Neural progenitor cell (in vitro differentiated cells): ENCODE data around the gene VAV2. TPM values are rescaled to one million over a fixed set of nuclear protein-coding genes. Genes with fewer than 3 reads are reported as not detected.

Experiments
- DNase-seq: peaks from one replicate; pipeline ENCODE4 v3.0.0-alpha.2; 2016; ENCODE audit warnings: low spot score
- H2AFZ ChIP-seq: fragments of 200-600 bp; sonication (generic); replicated peaks from 2 replicates; pipeline ENCODE4 v1.6.1; 2016; ENCODE audit warnings: antibody characterized with exemption
- H3F3A ChIP-seq: fragments of 200-600 bp; sonication (generic); 2 replicates; pipeline ENCODE4 v1.6.1; 2016; ENCODE audit warnings: antibody characterized with exemption, low read depth
- H3K27ac ChIP-seq: fragments of 200-600 bp; sonication (generic); 2 replicates; pipeline ENCODE4 v1.5.1; 2016; ENCODE audit warnings: mild to moderate bottlenecking
- H3K27me3 ChIP-seq: fragments of 200-600 bp; sonication (generic); 2 replicates; pipeline ENCODE4 v1.6.1; 2016; ENCODE audit warnings: mild to moderate bottlenecking, moderate library complexity
- H3K36me3 ChIP-seq: fragments of 200-600 bp; sonication (generic); 2 replicates; pipeline ENCODE4 v1.5.1; 2016
- H3K4me1 ChIP-seq: fragments of 200-600 bp; sonication (generic); 2 replicates; pipeline ENCODE4 v1.6.1; 2016; ENCODE audit warnings: mixed run types
- H3K4me2 ChIP-seq: fragments of 200-600 bp; sonication (generic); 2 replicates; pipeline ENCODE4 v1.6.1; 2016
- H3K4me3 ChIP-seq: fragments of 200-600 bp; sonication (generic); 2 replicates; pipeline ENCODE4 v1.5.1; 2016
- H3K79me2 ChIP-seq: fragments of 200-600 bp; sonication (generic); 2 replicates; pipeline ENCODE4 v1.6.1; 2016; ENCODE audit warnings: low read depth
- H3K9ac ChIP-seq: fragments of 200-600 bp; sonication (generic); 2 replicates; pipeline ENCODE4 v1.6.1; 2016
- H3K9me3 ChIP-seq: fragments of 200-600 bp; sonication (generic); 2 replicates; pipeline ENCODE4 v1.5.1; 2016; ENCODE audit warnings: low read depth
- H4K20me1 ChIP-seq: fragments of 200-600 bp; sonication (generic); 2 replicates; pipeline ENCODE4 v1.6.1; 2016; ENCODE audit warnings: low read depth
- H3K27ac Mint-ChIP-seq: 3 replicates; pipeline ENCODE4 v1.8.0; 2021; ENCODE audit warnings: mixed read lengths
- H3K27me3 Mint-ChIP-seq: 2 replicates; pipeline ENCODE4 v1.8.0; 2022; ENCODE audit warnings: low read depth, mild to moderate bottlenecking, inconsistent platforms, moderate library complexity, mixed read lengths; ENCODE audit not compliant: insufficient read depth
- H3K36me3 Mint-ChIP-seq: 3 replicates; pipeline ENCODE4 v1.8.0; 2021; ENCODE audit warnings: mixed read lengths
- H3K4me1 Mint-ChIP-seq: 3 replicates; pipeline ENCODE4 v1.8.0; 2021; ENCODE audit warnings: mixed read lengths
- H3K4me3 Mint-ChIP-seq: 3 replicates; pipeline ENCODE4 v1.8.0; 2021; ENCODE audit warnings: mild to moderate bottlenecking, moderate library complexity, mixed read lengths
- H3K9me3 Mint-ChIP-seq: 3 replicates; pipeline ENCODE4 v1.8.0; 2020; ENCODE audit warnings: mixed read lengths
- EZH2 ChIP-seq: fragments of 200-600 bp; sonication (generic); IDR thresholded peaks from 2 replicates; pipeline ENCODE4 v1.6.1; 2017; ENCODE audit warnings: antibody characterized with exemption, mild to moderate bottlenecking, moderate library complexity
- EZH2phosphoT487 ChIP-seq: fragments of 200-600 bp; sonication (generic); IDR thresholded peaks from 2 replicates; pipeline ENCODE4 v1.6.1; 2017; ENCODE audit warnings: antibody characterized with exemption
- total RNA-seq: library from RNA; depleted of rRNA; stranded (reverse); fragments of >200 nt; gene quantifications from 2 replicates; pipeline ENCODE4 v1.2.3, GENCODE V29; 2015; ENCODE audit warnings: low replicate concordance
- TF ChIP-seq, protein P1 (sequence below): fragments of 200-600 bp; sonication (generic); IDR thresholded peaks from 2 replicates; pipeline ENCODE4 v1.5.1; 2017; ENCODE audit warnings: antibody characterized with exemption, mild to moderate bottlenecking

Gene VAV2
- total RNA-seq, 1 donor from 2014 or later = 12.9 TPM

DNA sequence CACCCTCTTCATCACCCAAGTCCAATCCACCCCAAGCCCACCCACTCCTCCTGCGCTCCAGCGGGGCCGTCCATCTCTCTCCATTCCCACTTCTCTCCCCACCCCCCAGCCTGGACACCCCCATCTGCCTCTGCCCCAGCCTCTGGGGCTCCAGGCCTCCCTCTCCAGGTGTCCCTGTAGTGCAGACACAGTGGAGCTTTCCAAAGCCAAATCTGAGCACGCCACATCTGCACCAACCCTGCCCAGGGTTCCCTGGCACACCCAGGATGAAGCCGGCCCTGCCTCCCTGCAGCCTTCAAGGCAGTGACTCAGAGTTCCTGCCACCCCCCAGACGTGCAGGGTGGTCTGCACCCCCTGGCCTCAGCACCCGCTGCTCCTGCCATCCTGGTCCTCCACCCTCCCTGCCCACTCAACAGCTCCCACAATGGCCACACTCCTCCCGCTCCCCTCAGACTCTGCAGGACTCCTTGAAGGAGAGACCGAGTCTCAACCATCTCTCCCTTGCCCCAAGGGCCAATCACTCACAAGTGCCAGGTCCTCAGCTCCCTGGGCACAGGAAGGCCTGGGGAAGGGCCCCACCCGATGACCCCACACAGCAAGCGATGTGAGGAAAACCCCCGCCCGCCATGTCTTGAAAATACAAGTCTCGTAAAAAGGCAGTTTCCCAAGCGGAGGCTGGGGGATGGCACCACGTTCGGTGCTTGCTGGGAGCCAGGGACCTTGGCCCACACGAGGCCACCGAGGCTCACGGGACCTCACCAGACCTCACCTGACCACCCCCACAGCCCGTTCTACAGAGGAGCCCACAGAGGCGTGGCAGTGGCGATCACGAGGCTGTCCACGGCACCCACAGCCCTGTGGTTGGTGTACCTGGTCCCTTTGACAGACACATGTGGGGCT, 22.2 kb downstream of the VAV2 start:
- Histone ChIP-seq H4K20me1 (peaks cover 71% of the 10 kb centered on the region), H3K4me3 (no peak overlapping the region), H3K9ac (no peak overlapping the region), H3K79me2 (peaks cover 99% of the 10 kb centered on the region), H3K36me3 (no peaks in the 10 kb centered on the region), H3K4me1 (peaks cover 20% of the 10 kb centered on the region), H3F3A (no peaks in the 10 kb centered on the region), H3K27me3 (no peaks in the 10 kb centered on the region), H3K4me2 (no peak overlapping the region), H3K27ac (no peak overlapping the region), H2AFZ (no peak overlapping the region), H3K9me3 (no peaks in the 10 kb centered on the region)
- no peak for DNase-seq
- Mint-ChIP-seq H3K4me3 (no peak overlapping the region), H3K4me1 (peaks cover 40% of the 10 kb centered on the region), H3K27ac (peak overlapping the region; percentile 88), H3K27me3 (no peaks in the 10 kb centered on the region), H3K36me3 (peaks cover 11% of the 10 kb centered on the region), H3K9me3 (peaks cover 10% of the 10 kb centered on the region)
- no peak for TF ChIP-seq EZH2
- TF ChIP-seq EZH2phosphoT487 = no peak
- TF ChIP-seq, protein P1, sequence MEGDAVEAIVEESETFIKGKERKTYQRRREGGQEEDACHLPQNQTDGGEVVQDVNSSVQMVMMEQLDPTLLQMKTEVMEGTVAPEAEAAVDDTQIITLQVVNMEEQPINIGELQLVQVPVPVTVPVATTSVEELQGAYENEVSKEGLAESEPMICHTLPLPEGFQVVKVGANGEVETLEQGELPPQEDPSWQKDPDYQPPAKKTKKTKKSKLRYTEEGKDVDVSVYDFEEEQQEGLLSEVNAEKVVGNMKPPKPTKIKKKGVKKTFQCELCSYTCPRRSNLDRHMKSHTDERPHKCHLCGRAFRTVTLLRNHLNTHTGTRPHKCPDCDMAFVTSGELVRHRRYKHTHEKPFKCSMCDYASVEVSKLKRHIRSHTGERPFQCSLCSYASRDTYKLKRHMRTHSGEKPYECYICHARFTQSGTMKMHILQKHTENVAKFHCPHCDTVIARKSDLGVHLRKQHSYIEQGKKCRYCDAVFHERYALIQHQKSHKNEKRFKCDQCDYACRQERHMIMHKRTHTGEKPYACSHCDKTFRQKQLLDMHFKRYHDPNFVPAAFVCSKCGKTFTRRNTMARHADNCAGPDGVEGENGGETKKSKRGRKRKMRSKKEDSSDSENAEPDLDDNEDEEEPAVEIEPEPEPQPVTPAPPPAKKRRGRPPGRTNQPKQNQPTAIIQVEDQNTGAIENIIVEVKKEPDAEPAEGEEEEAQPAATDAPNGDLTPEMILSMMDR = no peak

DNA sequence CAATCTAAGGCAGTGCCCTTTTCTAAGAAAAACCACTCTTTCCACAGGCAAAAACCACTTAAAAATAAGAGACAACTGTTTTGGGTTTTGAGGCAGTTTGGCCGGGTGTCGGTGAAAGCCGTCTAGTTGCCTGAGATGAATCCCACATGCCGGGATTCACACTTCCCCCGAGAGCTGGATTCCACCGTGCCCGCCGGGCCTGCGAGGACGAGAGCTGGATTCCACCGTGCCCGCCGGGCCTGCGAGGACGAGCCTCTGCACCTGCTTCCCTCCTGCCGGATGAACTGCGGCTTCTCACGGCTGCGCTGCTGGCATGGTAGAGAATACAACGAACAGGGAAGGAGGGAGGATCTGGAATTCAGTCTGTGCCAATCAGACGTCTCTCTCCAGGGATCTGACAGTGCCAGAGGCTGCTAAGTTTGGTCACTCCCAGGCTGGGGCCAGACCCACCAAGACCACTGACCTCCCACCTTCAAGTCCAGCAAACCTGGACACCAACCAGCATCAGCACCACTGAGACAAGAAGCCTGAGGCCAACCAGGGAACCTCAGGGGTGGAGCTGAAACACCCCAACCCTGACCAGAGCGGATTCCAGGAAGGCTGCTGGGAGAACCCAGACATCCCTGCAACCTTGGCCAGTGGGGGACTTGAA, 23.0 kb downstream of the VAV2 start:
- H3K36me3 Mint-ChIP-seq = peaks cover 13% of the 10 kb centered on the region
- Histone ChIP-seq H2AFZ (no peak overlapping the region), H3K79me2 (peaks cover 99% of the 10 kb centered on the region), H3K4me3 (no peak overlapping the region), H3K36me3 (no peaks in the 10 kb centered on the region), H3K9ac (no peak overlapping the region), H3K4me2 (no peak overlapping the region), H3K27me3 (no peaks in the 10 kb centered on the region), H3F3A (no peaks in the 10 kb centered on the region), H3K4me1 (peaks cover 20% of the 10 kb centered on the region), H3K9me3 (no peaks in the 10 kb centered on the region), H4K20me1 (peaks cover 63% of the 10 kb centered on the region), H3K27ac (no peak overlapping the region)
- no peak overlapping the region for H3K27ac Mint-ChIP-seq
- DNase-seq = no peak
- peaks cover 37% of the 10 kb centered on the region for H3K4me1 Mint-ChIP-seq
- no peak for TF ChIP-seq EZH2phosphoT487
- TF ChIP-seq EZH2 = no peak
- TF ChIP-seq, protein P1 = no peak
- H3K4me3 Mint-ChIP-seq = no peak overlapping the region
- H3K9me3 Mint-ChIP-seq = peaks cover 16% of the 10 kb centered on the region
- H3K27me3 Mint-ChIP-seq = no peaks in the 10 kb centered on the region

DNA sequence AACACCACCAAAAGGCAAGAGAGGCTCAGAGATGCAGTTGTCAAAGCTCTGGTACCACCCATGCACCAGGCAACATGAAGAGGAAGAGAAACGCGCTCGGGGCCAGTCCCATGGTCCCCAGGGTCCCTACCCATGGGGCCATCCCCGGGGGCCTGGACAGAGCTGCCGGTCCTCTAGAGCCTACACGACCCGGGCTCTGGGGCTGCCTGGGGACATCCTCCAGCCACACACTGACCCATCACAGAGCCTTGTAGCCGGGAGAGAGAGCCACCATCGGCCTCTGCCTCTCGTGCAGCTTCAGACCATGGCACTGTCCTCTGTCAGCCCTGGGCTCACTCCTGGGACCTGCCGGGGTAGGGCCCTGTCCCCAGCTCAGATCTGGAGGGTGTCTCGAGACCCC, 23.7 kb downstream of the VAV2 start:
- H3K4me1 Mint-ChIP-seq = peaks cover 33% of the 10 kb centered on the region
- H3K36me3 ChIP-seq = no peaks in the 10 kb centered on the region
- H2AFZ ChIP-seq = no peak overlapping the region
- no peaks in the 10 kb centered on the region for H3F3A ChIP-seq
- no peak for DNase-seq
- peaks cover 18% of the 10 kb centered on the region for H3K9me3 Mint-ChIP-seq
- peaks cover 60% of the 10 kb centered on the region for H4K20me1 ChIP-seq
- no peaks in the 10 kb centered on the region for H3K27me3 ChIP-seq
- H3K27ac Mint-ChIP-seq = no peak overlapping the region
- peaks cover 14% of the 10 kb centered on the region for H3K4me1 ChIP-seq
- H3K4me3 Mint-ChIP-seq = no peak overlapping the region
- peaks cover 13% of the 10 kb centered on the region for H3K36me3 Mint-ChIP-seq
- no peak overlapping the region for H3K4me2 ChIP-seq
- TF ChIP-seq, protein P1 = no peak
- H3K4me3 ChIP-seq = no peak overlapping the region
- no peak overlapping the region for H3K9ac ChIP-seq
- H3K27me3 Mint-ChIP-seq = peaks cover 3% of the 10 kb centered on the region
- no peak overlapping the region for H3K27ac ChIP-seq
- H3K79me2 ChIP-seq = peaks cover 99% of the 10 kb centered on the region
- no peaks in the 10 kb centered on the region for H3K9me3 ChIP-seq
